ENCODE measurements around the gene TAF8. TPM values are rescaled to one million over a fixed set of nuclear protein-coding genes. Genes with fewer than 3 reads are reported as not detected.

TAF8 gene
- polyA plus RNA-seq, 3 donors: 13.1 to 24.7 (median 16.6) TPM

GRCh38 chr6:42084889-42085288 lies 34.6 kb downstream of the TAF8 start:
- H3K9me3 Mint-ChIP-seq: no peaks in the 10 kb centered on the region
- H3K36me3 Mint-ChIP-seq: peaks cover 38 to 42% of the 10 kb centered on the region in 2 donors
- Histone ChIP-seq H4K20me1 (ENCODE audit: insufficient read depth, low read length) (no peaks in the 10 kb centered on the region), H3K4me1 (ENCODE audit: control insufficient read depth in 1 of 2, insufficient read depth in 2 of 2, low read length in 2 of 2) (no peaks in the 10 kb centered on the region), H3K27ac (ENCODE audit: low read depth in 1 of 2, low read length in 2 of 2) (no peak overlapping the region), H3K9me3 (replicated peaks in 1 of 2; ENCODE audit: control insufficient read depth in 1 of 2, insufficient read depth in 1 of 2, low read length in 2 of 2) (no peaks in the 10 kb centered on the region), H3K4me3 (replicated peaks in 1 of 3; ENCODE audit: low read depth in 2 of 3, low read length in 3 of 3) (no peak overlapping the region), H3K4me2 (replicated peaks; ENCODE audit: extremely low read depth, low read length, poor library complexity, severe bottlenecking) (no peak overlapping the region), H2AFZ (ENCODE audit: insufficient read depth, low read depth, low read length, poor library complexity, severe bottlenecking) (no peak overlapping the region), H3K36me3 (replicated peaks in 1 of 2; ENCODE audit: control insufficient read depth in 1 of 2, insufficient read depth in 2 of 2, low read length in 2 of 2) (peaks cover 14 to 35% of the 10 kb centered on the region in 2 donors), H3K9ac (ENCODE audit: insufficient read depth, low read length, poor library complexity, severe bottlenecking) (no peak overlapping the region), H3K27me3 (ENCODE audit: control insufficient read depth in 2 of 2, insufficient read depth in 2 of 2, low read length in 2 of 2) (no peaks in the 10 kb centered on the region), H3K79me2 (ENCODE audit: insufficient read depth, low read length) (no peaks in the 10 kb centered on the region)
- WGBS (ENCODE audit: insufficient coverage): 100% methylated on average over 1 of the region's 5 CpGs
- intact Hi-C loops (cut with micrococcal nuclease): no loop called here
- TF ChIP-seq CTCF (IDR thresholded peaks at IDR 0.05): no peak
- H3K4me1 Mint-ChIP-seq: peaks cover 12% of the 10 kb centered on the region
- H3K27ac Mint-ChIP-seq: no peak overlapping the region
- no peaks in the 10 kb centered on the region for H3K27me3 Mint-ChIP-seq (ENCODE audit: low read depth in 3 of 3)
- DNase-seq: no peak
- no peak overlapping the region for H3K4me3 Mint-ChIP-seq

DNA sequence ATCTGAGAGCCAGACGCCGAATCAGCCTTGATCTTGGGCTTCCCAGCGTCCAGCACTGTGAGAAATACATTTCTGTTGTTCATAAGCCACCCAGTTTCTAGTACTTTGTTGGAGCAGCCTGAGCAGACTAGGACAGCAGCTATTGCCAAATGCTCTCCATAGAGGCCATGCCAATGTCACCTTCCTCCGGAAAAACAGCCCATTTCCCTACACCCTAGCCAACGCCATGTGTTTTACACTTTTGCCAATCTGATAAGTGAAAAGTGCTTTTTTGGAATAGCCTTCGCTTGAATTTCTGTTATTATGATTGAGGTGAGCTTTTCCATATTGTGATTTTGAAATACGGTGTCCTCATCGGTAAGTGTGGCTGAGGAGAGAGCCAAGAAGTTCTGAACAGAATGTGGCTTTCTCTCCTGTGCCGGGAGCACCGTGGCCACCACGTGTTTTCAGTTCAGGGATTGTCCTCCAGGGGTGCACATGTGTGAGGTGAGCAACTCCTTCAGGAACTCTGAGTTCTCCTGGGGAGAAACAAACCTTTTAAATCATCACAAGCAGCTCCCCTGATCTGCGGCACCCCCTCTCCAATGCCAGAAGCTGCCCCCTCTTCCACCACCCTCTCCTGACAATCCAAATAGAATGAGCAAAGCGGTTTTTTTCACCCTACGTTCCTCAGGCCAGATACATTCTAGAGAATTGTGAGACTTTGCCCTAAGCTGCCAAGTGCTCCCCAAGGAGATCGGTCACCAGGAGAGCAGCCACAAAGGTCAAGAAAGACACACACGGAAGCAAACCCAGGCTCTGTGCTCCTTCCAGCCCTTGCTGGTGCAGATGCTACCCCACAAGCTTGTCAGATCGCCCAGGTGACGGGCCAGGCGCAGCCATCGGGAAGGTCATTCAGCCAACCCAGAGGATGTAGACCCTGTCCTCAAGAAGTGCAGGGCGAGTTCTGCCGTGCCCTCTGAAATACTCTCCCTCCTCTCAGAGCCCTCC lies 36.0 kb downstream of the TAF8 start:
- H3K4me1 ChIP-seq (ENCODE audit: control insufficient read depth in 1 of 2, insufficient read depth in 2 of 2, low read length in 2 of 2): no peaks in the 10 kb centered on the region
- peaks cover 29 to 30% of the 10 kb centered on the region in 2 donors for H3K36me3 Mint-ChIP-seq
- intact Hi-C loops (cut with micrococcal nuclease): no loop called here
- peaks cover 0 to 5% (median 2%) of the 10 kb centered on the region in 3 donors for H3K27me3 Mint-ChIP-seq (ENCODE audit: low read depth in 3 of 3)
- H3K4me3 Mint-ChIP-seq: no peak overlapping the region
- H3K4me2 ChIP-seq (replicated peaks; ENCODE audit: extremely low read depth, low read length, poor library complexity, severe bottlenecking): no peak overlapping the region
- peaks cover 10 to 27% of the 10 kb centered on the region in 2 donors for H3K36me3 ChIP-seq (replicated peaks in 1 of 2; ENCODE audit: control insufficient read depth in 1 of 2, insufficient read depth in 2 of 2, low read length in 2 of 2)
- no peak overlapping the region for H3K27ac ChIP-seq (ENCODE audit: low read depth in 1 of 2, low read length in 2 of 2)
- TF ChIP-seq CTCF (IDR thresholded peaks at IDR 0.05): no peak
- H3K9me3 Mint-ChIP-seq: no peaks in the 10 kb centered on the region
- no peak for DNase-seq
- peaks cover 7% of the 10 kb centered on the region for H3K4me1 Mint-ChIP-seq
- H3K27ac Mint-ChIP-seq: no peak overlapping the region
- no peaks in the 10 kb centered on the region for H4K20me1 ChIP-seq (ENCODE audit: insufficient read depth, low read length)
- WGBS (ENCODE audit: insufficient coverage): 91% methylated on average over 18 of the region's 22 CpGs
- no peak overlapping the region for H3K4me3 ChIP-seq (replicated peaks in 1 of 3; ENCODE audit: low read depth in 2 of 3, low read length in 3 of 3)
- H2AFZ ChIP-seq (ENCODE audit: insufficient read depth, low read depth, low read length, poor library complexity, severe bottlenecking): no peak overlapping the region
- H3K27me3 ChIP-seq (ENCODE audit: control insufficient read depth in 2 of 2, insufficient read depth in 2 of 2, low read length in 2 of 2): no peaks in the 10 kb centered on the region
- no peak overlapping the region for H3K9ac ChIP-seq (ENCODE audit: insufficient read depth, low read length, poor library complexity, severe bottlenecking)
- no peaks in the 10 kb centered on the region for H3K79me2 ChIP-seq (ENCODE audit: insufficient read depth, low read length)
- H3K9me3 ChIP-seq (replicated peaks in 1 of 2; ENCODE audit: control insufficient read depth in 1 of 2, insufficient read depth in 1 of 2, low read length in 2 of 2): no peaks in the 10 kb centered on the region

Data from CD14-positive monocyte (primary cell).